ENCODE data around the gene ID1. TPM values are rescaled to one million over a fixed set of nuclear protein-coding genes. Genes with fewer than 3 reads are reported as not detected.
"Not testable (repeated sequence)": the region's sequence is repeated elsewhere in the genome, so short reads cannot be mapped to it uniquely, and the experiment has no call there.

ID1 gene
- polyA plus RNA-seq, 6 donors from 2014 or later = 0.86 to 2.0 (median 1.1) TPM; not detected in 2

DNA sequence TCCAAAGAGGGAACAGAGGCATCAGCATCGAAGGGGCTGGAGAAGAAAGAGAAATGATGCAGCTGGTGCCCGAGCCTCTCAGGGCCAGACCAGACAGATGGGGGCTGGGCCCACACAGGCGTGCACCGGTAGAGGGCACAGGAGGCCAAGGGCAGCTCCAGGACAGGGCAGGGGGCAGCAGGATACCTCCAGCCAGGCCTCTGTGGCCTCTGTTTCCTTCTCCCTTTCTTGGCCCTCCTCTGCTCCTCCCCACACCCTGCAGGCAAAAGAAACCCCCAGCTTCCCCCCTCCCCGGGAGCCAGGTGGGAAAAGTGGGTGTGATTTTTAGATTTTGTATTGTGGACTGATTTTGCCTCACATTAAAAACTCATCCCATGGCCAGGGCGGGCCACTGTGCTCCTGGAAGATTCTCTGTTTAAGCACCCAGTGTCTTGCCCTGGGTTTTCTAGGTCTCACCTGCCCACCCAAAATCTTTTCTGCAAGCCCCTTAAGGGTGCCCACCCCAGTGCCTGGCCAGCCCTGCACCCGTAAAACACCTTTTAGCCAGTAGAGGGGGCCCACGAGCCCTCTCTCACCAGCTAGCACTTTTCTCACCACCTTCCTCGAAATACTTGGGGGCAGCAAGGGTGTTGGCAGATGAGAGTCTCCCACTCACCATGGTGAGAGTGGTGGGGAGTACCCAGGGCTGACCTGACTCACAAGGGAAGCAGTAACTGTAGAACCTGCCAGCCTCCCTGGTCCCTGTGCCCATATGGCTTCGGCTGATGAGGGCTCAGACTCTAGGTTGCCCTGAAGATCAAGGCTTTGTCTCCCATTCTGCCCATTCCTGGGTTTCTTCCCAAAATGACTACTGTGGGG, 35.7 kb upstream of the ID1 start:
- peak; percentile 61 for DNase-seq
- H3K27me3 Mint-ChIP-seq = no peaks in the 10 kb centered on the region
- no peaks in the 10 kb centered on the region for H3K36me3 Mint-ChIP-seq
- peak; percentile 15 to 25 for ATAC-seq (ENCODE audit: low read depth in 2 of 2)
- peak overlapping the region in 1 of 8 donors; percentile 63 for H3K4me3 Mint-ChIP-seq
- H3K9me3 Mint-ChIP-seq = no peaks in the 10 kb centered on the region
- peak overlapping the region in 3 of 6 donors; percentile 39 to 80 (median 54) for H3K27ac Mint-ChIP-seq
- peaks cover 18 to 35% (median 24%) of the 10 kb centered on the region in 3 donors for H3K4me1 Mint-ChIP-seq

DNA sequence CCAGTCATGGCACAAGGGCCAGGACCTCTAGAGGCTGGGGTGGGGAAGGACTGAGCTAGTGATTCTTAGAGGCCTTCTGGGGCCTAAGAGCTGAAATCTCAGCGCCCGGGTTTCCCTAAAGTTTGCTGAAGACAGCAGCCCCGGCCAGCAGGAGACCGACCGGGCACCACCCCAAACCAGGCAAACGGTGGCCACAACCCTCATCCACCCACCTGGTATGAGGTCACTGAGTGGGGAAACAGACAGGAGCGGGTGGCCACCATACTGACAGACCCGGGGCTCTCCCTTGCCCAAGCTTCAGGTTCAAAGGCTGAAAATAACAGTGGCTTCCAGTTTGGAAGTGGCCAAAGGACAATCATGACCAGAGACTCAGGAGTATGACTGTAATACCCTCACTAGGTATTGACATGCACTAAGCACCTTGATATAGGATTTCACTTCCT, 35.0 kb upstream of the ID1 start:
- no peak for ATAC-seq (ENCODE audit: low read depth in 2 of 2)

GRCh38 chr20:31570735-31571617, 34.1 kb upstream of the ID1 start:
- H3K9me3 Mint-ChIP-seq = no peaks in the 10 kb centered on the region

More for the DNA sequence above, 35.0 kb upstream of the ID1 start:
- Mint-ChIP-seq H3K4me3 (peak overlapping the region in 1 of 8 donors; percentile 63), H3K27ac (peak overlapping the region in 1 of 6 donors; percentile 80), H3K27me3 (no peaks in the 10 kb centered on the region), H3K9me3 (no peaks in the 10 kb centered on the region), H3K36me3 (no peaks in the 10 kb centered on the region), H3K4me1 (peaks cover 18 to 35% (median 24%) of the 10 kb centered on the region in 3 donors)
- no peak for DNase-seq

GRCh38 chr20:31572042-31572700, 32.9 kb upstream of the ID1 start:
- peak overlapping the region; percentile 63 to 91 (median 82) for H3K27ac Mint-ChIP-seq
- peaks cover 18 to 29% (median 24%) of the 10 kb centered on the region in 3 donors for H3K4me1 Mint-ChIP-seq
- ATAC-seq (ENCODE audit: low read depth in 2 of 2) = no peak
- DNase-seq = peak; percentile 12
- peak overlapping the region; percentile 85 to 93 (median 88) for H3K4me3 Mint-ChIP-seq
- H3K36me3 Mint-ChIP-seq = no peaks in the 10 kb centered on the region
- no peaks in the 10 kb centered on the region for H3K27me3 Mint-ChIP-seq
- H3K9me3 Mint-ChIP-seq = no peaks in the 10 kb centered on the region

More at GRCh38 chr20:31570735-31571617, 34.1 kb upstream of the ID1 start:
- H3K27ac Mint-ChIP-seq = peak overlapping the region in 5 of 6 donors; percentile 47 to 94 (median 75)
- no peaks in the 10 kb centered on the region for H3K27me3 Mint-ChIP-seq
- H3K4me3 Mint-ChIP-seq = peak overlapping the region in 6 of 8 donors; percentile 1 to 91 (median 88)
- no peaks in the 10 kb centered on the region for H3K36me3 Mint-ChIP-seq
- H3K4me1 Mint-ChIP-seq = peaks cover 18 to 35% (median 24%) of the 10 kb centered on the region in 3 donors
- ATAC-seq (ENCODE audit: low read depth in 2 of 2) (no peak), DNase-seq (no peak)

DNA sequence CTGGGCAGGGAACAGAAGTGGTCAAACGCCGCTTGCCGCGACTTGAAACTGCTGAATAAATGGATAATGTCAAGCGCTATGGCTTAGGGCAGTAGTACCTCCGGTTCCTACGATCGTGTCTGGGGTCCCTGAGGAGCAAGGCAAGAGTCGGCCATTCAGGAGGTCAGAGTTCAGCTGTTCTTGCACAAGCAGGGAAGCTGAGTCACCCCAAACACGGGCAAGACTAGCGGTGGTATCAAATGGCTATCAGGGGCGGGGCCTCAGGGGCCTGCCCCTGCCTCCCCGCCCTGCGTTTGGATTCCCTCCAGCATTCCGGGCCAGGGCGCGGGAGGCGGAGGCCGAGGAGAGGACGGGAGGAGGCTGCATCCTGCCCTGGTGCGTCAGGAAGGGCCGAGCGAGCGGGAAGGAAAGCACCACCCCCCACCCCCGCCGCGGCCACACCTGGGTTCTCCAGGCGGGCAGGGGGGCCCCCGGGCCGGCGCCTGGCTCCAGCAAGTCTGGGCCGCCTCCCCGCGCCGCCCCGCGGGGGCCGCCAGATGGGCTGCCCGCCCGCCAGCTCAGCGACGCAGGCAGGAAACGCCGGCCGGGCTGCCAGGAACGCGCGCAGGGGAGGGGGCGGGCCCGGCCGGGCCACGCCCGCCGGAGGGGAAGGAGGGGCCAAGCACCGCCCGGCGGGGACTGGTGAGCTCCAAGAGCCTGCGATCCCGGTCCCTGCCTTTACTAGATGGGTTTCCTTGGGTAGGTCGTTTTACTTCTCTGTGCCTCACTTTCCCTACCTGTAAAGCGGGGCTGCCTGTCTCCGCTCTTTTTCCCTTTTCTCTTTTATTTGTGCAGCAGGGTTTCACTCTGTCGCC, 32.2 kb upstream of the ID1 start:
- H3K27me3 Mint-ChIP-seq = peaks cover 0 to 3% (median 0%) of the 10 kb centered on the region in 3 donors
- H3K4me3 Mint-ChIP-seq = peak overlapping the region; percentile 86 to 95 (median 92)
- peaks cover 14 to 26% (median 24%) of the 10 kb centered on the region in 3 donors for H3K4me1 Mint-ChIP-seq

DNA sequence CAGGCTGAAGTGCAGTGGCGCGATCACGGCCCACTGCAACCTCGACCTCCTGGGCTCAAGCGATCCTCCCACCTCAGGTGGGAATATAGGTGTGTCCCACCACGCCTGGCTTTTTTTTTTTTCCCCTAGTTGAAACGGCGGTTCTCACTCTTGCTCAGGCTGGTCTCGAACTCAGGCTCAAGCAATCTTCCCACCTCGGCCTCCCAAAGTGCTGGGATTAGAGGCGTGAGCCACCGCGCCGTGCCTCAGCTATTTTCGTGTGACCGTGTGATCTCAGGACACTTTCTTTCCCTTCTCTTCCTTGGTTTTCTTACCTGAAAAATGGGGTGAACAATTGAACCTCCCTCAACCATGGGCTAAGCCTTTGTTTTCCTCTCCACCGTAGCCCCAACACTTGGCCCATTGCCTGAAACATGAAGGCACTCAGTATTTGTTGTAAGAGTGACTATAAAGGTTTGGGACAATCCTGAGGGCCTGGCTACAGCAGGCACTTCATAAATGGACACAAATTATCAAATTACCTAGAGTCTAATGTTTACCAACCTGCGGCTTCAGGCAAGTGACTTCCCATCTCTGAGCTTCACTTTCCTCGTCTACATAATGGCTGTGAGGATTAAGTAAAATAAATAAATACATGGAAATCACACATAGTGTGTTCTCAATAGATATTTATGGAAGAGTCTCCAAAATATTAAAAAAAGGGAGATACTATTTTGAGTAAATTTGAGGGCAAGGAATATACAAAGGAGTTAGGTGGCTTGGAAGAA, 31.4 kb upstream of the ID1 start:
- Mint-ChIP-seq H3K36me3 (no peaks in the 10 kb centered on the region), H3K27me3 (peaks cover 0 to 3% (median 0%) of the 10 kb centered on the region in 3 donors), H3K4me3 (peak overlapping the region; percentile 86 to 95 (median 91)), H3K4me1 (peaks cover 14 to 24% (median 23%) of the 10 kb centered on the region in 3 donors), H3K9me3 (no peaks in the 10 kb centered on the region), H3K27ac (peak overlapping the region; percentile 55 to 95 (median 82))
- ATAC-seq (ENCODE audit: low read depth in 2 of 2) = peak; percentile 1
- no peak for DNase-seq

More for the DNA sequence above, 32.2 kb upstream of the ID1 start:
- Mint-ChIP-seq H3K27ac (peak overlapping the region; percentile 63 to 95 (median 82)), H3K9me3 (no peaks in the 10 kb centered on the region), H3K36me3 (no peaks in the 10 kb centered on the region)
- DNase-seq (peak; percentile 83), ATAC-seq (ENCODE audit: low read depth in 2 of 2) (peak; percentile 92)

DNA sequence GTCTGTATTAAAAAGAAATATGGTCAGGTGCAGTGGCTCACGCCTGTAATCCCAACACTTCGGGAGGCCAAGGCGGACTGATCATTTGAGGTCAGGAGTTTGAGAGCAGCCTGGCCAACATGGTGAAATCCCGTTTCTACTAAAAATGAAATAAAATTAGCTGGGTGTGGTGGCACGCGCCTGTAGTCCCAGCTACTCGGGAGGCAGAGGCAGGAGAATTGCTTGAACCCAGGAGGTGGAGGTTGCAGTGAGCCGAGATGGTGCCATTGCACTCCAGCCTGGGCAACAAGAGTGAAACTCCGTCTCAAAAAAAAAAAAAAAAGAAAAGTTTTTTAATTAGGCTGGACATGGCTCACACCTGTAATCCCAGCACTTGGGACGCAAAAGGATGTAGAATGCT, 30.1 kb upstream of the ID1 start:
- H3K4me3 Mint-ChIP-seq, H3K27ac Mint-ChIP-seq, H3K9me3 Mint-ChIP-seq: not testable (repeated sequence)

GRCh38 chr20:31576751-31577150, 28.3 kb upstream of the ID1 start:
- no peak overlapping the region for H3K27ac Mint-ChIP-seq
- H3K9me3 Mint-ChIP-seq = no peaks in the 10 kb centered on the region
- peaks cover 17 to 19% (median 18%) of the 10 kb centered on the region in 3 donors for H3K4me1 Mint-ChIP-seq
- no peak for ATAC-seq (ENCODE audit: low read depth in 2 of 2)
- peaks cover 0 to 7% (median 3%) of the 10 kb centered on the region in 3 donors for H3K27me3 Mint-ChIP-seq
- no peaks in the 10 kb centered on the region for H3K36me3 Mint-ChIP-seq
- peak overlapping the region in 1 of 8 donors; percentile 33 for H3K4me3 Mint-ChIP-seq
- DNase-seq = no peak

More for the DNA sequence above, 30.1 kb upstream of the ID1 start:
- H3K4me1 Mint-ChIP-seq = peaks cover 17 to 23% (median 18%) of the 10 kb centered on the region in 3 donors
- not testable (repeated sequence) for ATAC-seq (ENCODE audit: low read depth in 2 of 2); H3K36me3 Mint-ChIP-seq; DNase-seq; H3K27me3 Mint-ChIP-seq

DNA sequence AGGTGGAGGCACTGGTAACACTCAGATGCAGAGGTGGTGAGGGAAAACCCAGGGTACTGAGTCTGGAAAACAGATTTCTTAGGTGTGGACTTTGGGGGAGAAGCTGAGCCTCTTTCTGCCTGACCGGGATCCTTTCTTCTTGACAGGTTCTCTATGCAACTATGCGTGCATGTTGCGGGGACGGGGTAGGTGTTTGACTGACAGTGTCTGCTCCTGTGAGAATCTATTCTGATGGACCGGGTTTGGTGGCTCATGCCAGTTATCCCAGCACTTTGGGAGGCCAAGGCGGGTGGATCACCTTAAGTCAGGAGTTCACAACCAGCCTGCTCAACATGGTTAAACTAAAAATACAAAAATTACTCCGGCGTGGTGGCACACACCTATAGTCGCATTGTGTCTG, 27.9 kb upstream of the ID1 start:
- H3K4me1 Mint-ChIP-seq = peaks cover 14 to 15% (median 14%) of the 10 kb centered on the region in 3 donors
- H3K27ac Mint-ChIP-seq = no peak overlapping the region
- ATAC-seq (ENCODE audit: low read depth in 2 of 2) (no peak), DNase-seq (no peak)
- no peaks in the 10 kb centered on the region for H3K36me3 Mint-ChIP-seq
- H3K9me3 Mint-ChIP-seq = no peaks in the 10 kb centered on the region
- H3K27me3 Mint-ChIP-seq = peaks cover 0 to 7% (median 3%) of the 10 kb centered on the region in 3 donors
- H3K4me3 Mint-ChIP-seq = peak overlapping the region in 2 of 8 donors; percentile 17 to 33

GRCh38 chr20:31578448-31579138, 26.5 kb upstream of the ID1 start:
- Mint-ChIP-seq H3K4me1 (peaks cover 5 to 7% (median 5%) of the 10 kb centered on the region in 3 donors), H3K36me3 (no peaks in the 10 kb centered on the region), H3K27ac (no peak overlapping the region), H3K4me3 (no peak overlapping the region), H3K27me3 (peaks cover 0 to 7% (median 3%) of the 10 kb centered on the region in 3 donors), H3K9me3 (no peaks in the 10 kb centered on the region)
- DNase-seq (no peak), ATAC-seq (ENCODE audit: low read depth in 2 of 2) (no peak)

- Mint-ChIP-seq H3K27ac (no peak overlapping the region), H3K27me3 (peaks cover 0 to 7% (median 6%) of the 10 kb centered on the region in 3 donors), H3K4me3 (no peak overlapping the region), H3K4me1 (peaks cover 0 to 3% (median 0%) of the 10 kb centered on the region in 3 donors), H3K36me3 (no peaks in the 10 kb centered on the region), H3K9me3 (no peaks in the 10 kb centered on the region)
- DNase-seq (no peak), ATAC-seq (ENCODE audit: low read depth in 2 of 2) (no peak)
Observed at GRCh38 chr20:31579245-31579644, 25.8 kb upstream of the ID1 start.

Measured in naive B cell (primary cell).